Activated CD4-positive, alpha-beta T cell treated with anti-CD3 and anti-CD28 coated beads, Interleukin-2, amount 10 ng/mL, durations not matched to agents 24 days and 14 days (primary cell): ENCODE results near the gene PLEKHJ1. TPM values are rescaled to one million over a fixed set of nuclear protein-coding genes. Genes with fewer than 3 reads are reported as not detected.
A peak's percentile ranks its signal among the peaks of the same experiment; 100 is the strongest.
"Not testable (repeated sequence)": the region's sequence is repeated elsewhere in the genome, so short reads cannot be mapped to it uniquely, and the experiment has no call there.

ENCODE experiments used
- DNase-seq: peaks from one replicate; pipeline ENCODE4 v3.0.0; 2022
- H3K27ac Mint-ChIP-seq: one replicate; pipeline ENCODE4 v1.8.0; 2022; ENCODE audit warnings: mild to moderate bottlenecking, mixed read lengths
- H3K27me3 Mint-ChIP-seq: one replicate; pipeline ENCODE4 v1.8.0; 2022; ENCODE audit warnings: mixed read lengths
- H3K36me3 Mint-ChIP-seq: one replicate; pipeline ENCODE4 v1.8.0; 2022; ENCODE audit warnings: low read depth, mild to moderate bottlenecking, mixed read lengths
- H3K4me1 Mint-ChIP-seq: one replicate; pipeline ENCODE4 v1.8.0; 2021; ENCODE audit warnings: mixed read lengths
- H3K4me3 Mint-ChIP-seq: one replicate; pipeline ENCODE4 v1.8.0; 2022; ENCODE audit warnings: mild to moderate bottlenecking, moderate library complexity, mixed read lengths
- H3K9me3 Mint-ChIP-seq: one replicate; pipeline ENCODE4 v1.8.0; 2021; ENCODE audit warnings: mixed read lengths
- intact Hi-C: fragments of 100-400 bp; cut with micrococcal nuclease; formaldehyde crosslinking; loops from one replicate; pipeline ENCODE4 v1.15.1; 2023
- total RNA-seq: library from RNA; stranded (reverse); gene quantifications from 2 replicates; pipeline ENCODE4 v1.2.3, GENCODE V29; 2022

The PLEKHJ1 gene, protein sequence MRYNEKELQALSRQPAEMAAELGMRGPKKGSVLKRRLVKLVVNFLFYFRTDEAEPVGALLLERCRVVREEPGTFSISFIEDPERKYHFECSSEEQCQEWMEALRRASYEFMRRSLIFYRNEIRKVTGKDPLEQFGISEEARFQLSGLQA
- total RNA-seq: 70.5 and 71.6 TPM in 2 replicates

DNA sequence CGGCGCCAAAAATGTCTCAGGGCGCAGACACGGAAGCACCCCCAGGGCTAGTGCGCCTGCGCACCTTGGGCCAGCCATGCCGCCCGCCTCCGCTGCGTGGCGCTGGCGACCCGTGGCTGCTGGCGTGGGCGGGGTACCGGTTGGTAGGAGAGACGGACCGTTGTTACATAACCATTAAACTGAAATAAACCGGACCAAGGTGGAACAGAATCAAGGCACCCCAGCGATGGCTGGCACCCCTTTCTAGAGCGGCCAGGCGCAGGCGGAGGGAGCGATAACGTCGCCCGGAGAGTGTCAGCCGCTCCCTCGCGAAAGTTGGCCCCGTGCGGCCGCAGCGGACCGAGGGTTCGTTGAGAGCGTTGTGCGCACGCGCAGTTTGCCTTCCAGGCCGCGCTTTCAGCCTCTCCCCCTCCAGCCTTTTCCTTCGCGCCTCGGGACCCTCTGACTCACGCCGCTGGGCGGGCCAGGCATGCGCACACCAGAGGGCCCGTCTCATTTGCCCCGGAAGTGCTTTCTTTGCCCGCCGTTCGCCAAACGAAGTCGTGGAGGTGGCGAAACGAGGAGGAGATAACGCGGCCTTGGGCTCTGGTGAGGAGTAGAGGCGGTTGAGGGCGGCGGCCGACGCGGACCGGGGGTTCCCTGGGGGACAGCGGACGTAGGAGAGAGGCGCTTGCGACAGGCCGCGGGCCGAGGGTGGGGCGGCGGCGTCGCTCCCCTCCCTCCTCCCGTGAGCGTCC lies at the start of gene PLEKHJ1, which contains the start of gene SF3A2:
TSS of gene PLEKHJ1 (minus strand) at position 16 of the 737 bp plus-strand sequence. CDS start 81 bp downstream, outside the sequence.
TSS of gene SF3A2 (plus strand) at position 511 of the 737 bp plus-strand sequence. CDS start 6,595 bp downstream, outside the sequence.
- peaks cover 56% of the 10 kb centered on the region for H3K36me3 Mint-ChIP-seq
- peaks cover 55% of the 10 kb centered on the region for H3K4me1 Mint-ChIP-seq
- intact Hi-C loops: loop anchor here (1.0 to 5.0 kb wide), 6 partner anchors 33 to 155 kb away; partner anchors contain the start of gene AP3D1
- DNase-seq: peak; percentile 100
- peaks cover 2% of the 10 kb centered on the region for H3K27me3 Mint-ChIP-seq
- H3K9me3 Mint-ChIP-seq: no peaks in the 10 kb centered on the region
- peak within 1 kb of the TSS; percentile 100 for H3K4me3 Mint-ChIP-seq
- H3K27ac Mint-ChIP-seq: peak within 1 kb of the TSS; percentile 100

DNA sequence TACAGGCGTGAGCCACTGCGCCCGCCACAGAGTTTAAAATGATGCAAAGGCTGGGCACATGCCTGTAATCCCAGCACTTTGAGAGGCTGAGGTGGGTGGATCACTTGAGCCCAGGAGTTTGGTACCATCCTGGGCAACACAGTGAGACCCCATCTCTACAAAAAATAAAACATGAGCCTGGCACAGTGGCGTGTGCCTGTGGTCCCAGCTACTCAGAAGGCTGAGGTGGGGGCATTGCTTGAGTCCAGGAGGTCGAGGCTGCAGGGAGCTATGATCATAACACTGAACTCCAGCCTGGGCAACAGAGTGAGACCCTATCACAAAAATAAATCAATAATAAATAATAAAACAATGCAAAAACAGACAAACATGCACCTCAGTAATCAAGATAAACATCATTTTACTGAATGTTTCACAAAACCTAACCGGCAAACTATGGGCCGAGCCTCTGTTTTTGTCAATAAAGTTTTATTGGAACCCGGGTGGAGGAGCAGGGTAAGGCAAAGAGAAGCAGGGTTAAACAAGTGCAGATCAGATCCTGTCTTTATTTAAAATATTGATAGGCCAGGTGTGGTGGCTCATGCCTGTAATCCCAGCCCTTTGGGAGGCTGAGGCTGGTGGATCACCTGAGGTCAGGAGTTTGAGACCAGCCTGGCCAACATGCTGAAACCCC lies 47.8 kb upstream of the PLEKHJ1 start:
- intact Hi-C loops: no loop called here
- Mint-ChIP-seq H3K4me1 (peaks cover 18% of the 10 kb centered on the region), H3K4me3 (no peak overlapping the region)

DNA sequence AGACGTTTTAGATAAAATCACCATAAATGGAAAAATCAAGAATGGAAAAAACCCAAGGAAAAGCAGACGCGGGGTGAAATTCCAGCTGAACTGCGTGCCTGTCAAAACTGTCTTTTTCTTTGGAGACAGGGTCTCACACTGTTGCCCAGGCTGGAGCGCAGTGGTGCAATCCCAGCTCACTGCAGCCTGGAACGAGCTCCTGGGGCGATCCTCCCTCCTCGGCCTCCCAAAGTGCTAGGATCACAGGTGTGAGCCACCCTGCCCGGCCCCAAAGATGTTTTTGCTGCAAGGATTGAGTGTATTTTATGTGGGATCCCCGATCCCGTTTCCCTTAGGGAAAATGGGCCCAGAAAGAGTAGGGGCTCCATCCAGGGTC lies 46.7 kb upstream of the PLEKHJ1 start:
- peaks cover 2% of the 10 kb centered on the region for H3K27me3 Mint-ChIP-seq
- H3K4me3 Mint-ChIP-seq: peak overlapping the region; percentile 38
- H3K36me3 Mint-ChIP-seq: no peaks in the 10 kb centered on the region
- intact Hi-C loops: no loop called here
- no peak for DNase-seq
- no peak overlapping the region for H3K27ac Mint-ChIP-seq
- H3K4me1 Mint-ChIP-seq: peaks cover 7% of the 10 kb centered on the region
- H3K9me3 Mint-ChIP-seq: no peaks in the 10 kb centered on the region

More for the DNA sequence above, 47.8 kb upstream of the PLEKHJ1 start:
- no peaks in the 10 kb centered on the region for H3K9me3 Mint-ChIP-seq
- no peak overlapping the region for H3K27ac Mint-ChIP-seq
- no peak for DNase-seq
- H3K36me3 Mint-ChIP-seq: peaks cover 2% of the 10 kb centered on the region
- peaks cover 2% of the 10 kb centered on the region for H3K27me3 Mint-ChIP-seq

- Mint-ChIP-seq H3K4me3 (peak within 1 kb of the TSS; percentile 73), H3K9me3 (no peaks in the 10 kb centered on the region), H3K4me1 (peaks cover 9% of the 10 kb centered on the region), H3K36me3 (no peaks in the 10 kb centered on the region), H3K27ac (peak within 1 kb of the TSS; percentile 62), H3K27me3 (peaks cover 2% of the 10 kb centered on the region)
- intact Hi-C loops: no loop called here
- DNase-seq: peak; percentile 84
Measured at GRCh38 chr19:2282062-2282861, 46.1 kb upstream of the PLEKHJ1 start, which contains the start of gene PEAK3. Gene PEAK3, minus strand, starts transcription at chr19:2282175. Its CDS starts 1,244 bp downstream, at chr19:2280931.

- H3K27ac Mint-ChIP-seq, H3K9me3 Mint-ChIP-seq, H3K27me3 Mint-ChIP-seq, H3K36me3 Mint-ChIP-seq, intact Hi-C loops, DNase-seq: not testable (repeated sequence)
- peaks cover 11% of the 10 kb centered on the region for H3K4me1 Mint-ChIP-seq
- peak overlapping the region; percentile 73 for H3K4me3 Mint-ChIP-seq
Measured at GRCh38 chr19:2281265-2282061, 45.3 kb upstream of the PLEKHJ1 start.

DNA sequence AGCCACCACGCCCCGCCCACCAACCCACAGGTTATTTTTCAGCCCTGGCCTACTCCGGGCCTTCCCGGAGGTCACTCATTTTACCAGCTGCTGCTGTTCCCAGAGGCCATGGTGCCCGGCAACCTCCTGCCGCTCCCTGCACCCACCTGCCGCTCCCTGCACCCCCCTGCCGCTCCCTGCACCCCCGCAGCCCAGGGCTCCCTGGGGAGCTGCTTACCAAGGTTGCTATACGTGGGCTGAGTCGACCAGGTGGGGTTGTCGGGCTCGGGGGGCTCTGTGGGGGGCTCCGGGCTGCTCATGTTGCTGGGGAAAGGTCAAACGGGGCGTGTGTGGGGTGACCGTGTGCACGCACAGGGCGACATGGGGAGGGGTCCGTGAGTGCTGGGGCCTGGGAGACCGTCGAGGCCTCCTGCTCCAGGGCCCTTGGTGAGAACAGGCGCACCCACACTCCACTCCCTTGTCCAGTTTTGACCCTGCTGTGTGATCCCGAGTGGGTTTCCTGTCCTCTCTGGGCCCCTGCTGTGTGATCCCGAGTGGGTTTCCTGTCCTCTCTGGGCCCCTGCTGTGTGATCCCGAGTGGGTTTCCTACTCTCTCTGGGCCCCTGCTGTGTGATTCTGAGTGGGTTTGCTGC lies 44.6 kb upstream of the PLEKHJ1 start:
- intact Hi-C loops: no loop called here
- Mint-ChIP-seq H3K27me3 (peaks cover 2% of the 10 kb centered on the region), H3K36me3 (no peaks in the 10 kb centered on the region), H3K4me1 (peaks cover 11% of the 10 kb centered on the region), H3K27ac (no peak overlapping the region), H3K4me3 (no peak overlapping the region), H3K9me3 (no peaks in the 10 kb centered on the region)
- no peak for DNase-seq

DNA sequence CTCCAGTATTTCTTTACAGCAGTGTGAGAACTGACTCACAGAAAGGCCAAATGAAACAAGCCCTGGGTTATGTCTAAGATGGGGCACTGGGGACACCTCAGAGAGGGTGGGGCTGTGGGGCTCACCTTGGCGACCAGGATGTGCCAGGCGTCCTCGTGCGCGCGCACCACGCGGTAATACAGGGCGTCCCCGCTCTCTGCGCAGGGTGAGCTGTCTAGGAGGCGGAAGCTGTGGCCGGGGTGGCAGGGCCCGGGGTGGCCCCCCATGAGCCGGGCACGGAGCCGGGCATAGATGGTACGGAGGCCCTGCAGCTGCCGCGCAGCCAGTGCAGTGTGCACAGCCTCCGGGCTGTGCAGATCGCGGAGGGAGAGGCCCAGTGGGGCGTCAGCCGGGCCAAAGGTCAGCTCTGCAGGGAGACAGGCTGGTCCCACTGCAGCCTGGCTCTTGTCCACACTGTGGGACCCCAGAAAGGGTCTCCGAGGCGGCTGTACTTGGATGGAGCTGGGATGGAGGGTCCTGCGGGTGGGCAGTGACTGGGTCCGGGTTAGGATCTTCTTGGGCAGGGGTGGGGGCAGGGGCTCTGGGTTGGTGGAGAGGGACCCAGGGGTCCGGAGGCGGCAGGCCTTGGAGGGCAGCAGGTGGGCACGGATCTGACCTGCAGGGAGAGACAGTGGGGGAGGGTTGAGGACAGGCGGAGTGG lies 42.5 kb upstream of the PLEKHJ1 start:
- Mint-ChIP-seq H3K36me3 (peaks cover 12% of the 10 kb centered on the region), H3K9me3 (no peaks in the 10 kb centered on the region), H3K4me1 (peaks cover 23% of the 10 kb centered on the region), H3K27me3 (peaks cover 2% of the 10 kb centered on the region), H3K4me3 (no peak overlapping the region), H3K27ac (no peak overlapping the region)
- DNase-seq: peak; percentile 58
- intact Hi-C loops: loop anchor here (10.0 kb wide), 1 partner anchor 116 kb away; no protein-coding TSS in a partner anchor

- H3K27ac Mint-ChIP-seq: no peak overlapping the region
- intact Hi-C loops: loop anchor here (10.0 kb wide), 1 partner anchor 118 kb away; no protein-coding TSS in a partner anchor
- H3K36me3 Mint-ChIP-seq: peaks cover 22% of the 10 kb centered on the region
- H3K9me3 Mint-ChIP-seq: no peaks in the 10 kb centered on the region
- H3K4me3 Mint-ChIP-seq: no peak overlapping the region
- H3K4me1 Mint-ChIP-seq: peaks cover 26% of the 10 kb centered on the region
- no peaks in the 10 kb centered on the region for H3K27me3 Mint-ChIP-seq
- no peak for DNase-seq
Measured at GRCh38 chr19:2277138-2277537, 41.0 kb upstream of the PLEKHJ1 start.

DNA sequence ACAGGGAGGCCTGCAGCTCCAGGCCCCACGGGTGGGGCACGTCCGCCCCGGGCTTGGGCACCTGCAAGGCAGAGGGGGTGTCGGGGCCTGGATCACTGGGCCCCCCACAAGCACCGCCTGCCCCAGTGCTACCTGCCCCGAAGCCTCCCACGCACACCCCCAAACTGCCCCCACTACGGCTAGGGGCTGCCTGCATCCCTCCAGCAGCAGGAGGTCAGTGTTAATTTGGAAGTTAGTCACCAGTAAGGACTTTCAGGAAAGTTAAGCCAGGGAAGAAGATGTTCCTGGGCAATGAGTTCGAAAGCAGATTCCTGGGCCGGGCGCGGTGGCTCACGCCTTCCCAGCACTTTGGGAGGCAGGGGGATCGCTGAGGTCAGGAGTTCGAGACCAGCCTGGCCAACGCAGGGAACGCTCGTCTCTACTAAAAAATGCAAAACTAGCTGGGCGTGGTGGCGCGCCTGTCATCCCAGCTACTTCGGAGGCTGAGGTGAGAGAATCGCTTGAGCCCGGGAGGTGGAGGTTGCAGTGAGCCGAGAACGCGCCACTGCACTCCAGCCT lies 40.4 kb upstream of the PLEKHJ1 start:
- Mint-ChIP-seq H3K9me3 (no peaks in the 10 kb centered on the region), H3K27ac (no peak overlapping the region), H3K4me1 (peaks cover 25% of the 10 kb centered on the region), H3K36me3 (peaks cover 26% of the 10 kb centered on the region), H3K4me3 (no peak overlapping the region), H3K27me3 (no peaks in the 10 kb centered on the region)
- DNase-seq: no peak
- intact Hi-C loops: loop anchor here (10.0 kb wide), 1 partner anchor 118 kb away; no protein-coding TSS in a partner anchor

- intact Hi-C loops: loop anchor here (10.0 kb wide), 1 partner anchor 119 kb away; no protein-coding TSS in a partner anchor
- no peak for DNase-seq
- Mint-ChIP-seq H3K27me3 (no peaks in the 10 kb centered on the region), H3K4me3 (no peak overlapping the region), H3K9me3 (no peaks in the 10 kb centered on the region), H3K36me3 (peaks cover 30% of the 10 kb centered on the region), H3K27ac (no peak overlapping the region), H3K4me1 (peaks cover 27% of the 10 kb centered on the region)
Measured at GRCh38 chr19:2275588-2276428, 39.7 kb upstream of the PLEKHJ1 start.
